NCI-H2081 (cell line): ENCODE data around the gene SLFN11.
"Not testable (repeated sequence)": the region's sequence is repeated elsewhere in the genome, so short reads cannot be mapped to it uniquely, and the experiment has no call there.

Source experiments
- DNase-seq, 2 experiments: peaks; one replicate each; lab custom pipeline; 2025; lab: John Stamatoyannopoulos, UW

SLFN11 gene

GRCh38 chr17:35373534-35373983 lies at the start of gene SLFN11:
SLFN11 (minus strand) TSS chr17:35373621; CDS start chr17:35363807, 9,814 bp downstream.
- peak; percentile 67 to 79 for DNase-seq

GRCh38 chr17:35421069-35421468 lies 47.6 kb upstream of the SLFN11 start:
- DNase-seq, result not testable (repeated sequence)

- DNase-seq, result no peak
Observed at GRCh38 chr17:35416659-35417058, 43.2 kb upstream of the SLFN11 start.

GRCh38 chr17:35414707-35415106 lies 41.3 kb upstream of the SLFN11 start:
- not testable (repeated sequence) for DNase-seq

- no peak for DNase-seq
Observed at GRCh38 chr17:35414247-35414646, 40.8 kb upstream of the SLFN11 start.

GRCh38 chr17:35407531-35407930 lies 34.1 kb upstream of the SLFN11 start:
- DNase-seq, result no peak

GRCh38 chr17:35406568-35406967 lies 33.1 kb upstream of the SLFN11 start:
- DNase-seq, result no peak

- no peak for DNase-seq
Observed at GRCh38 chr17:35404360-35404759, 30.9 kb upstream of the SLFN11 start.

- DNase-seq, result not testable (repeated sequence)
Observed at GRCh38 chr17:35393783-35394182, 20.4 kb upstream of the SLFN11 start.

- no peak for DNase-seq
Observed at GRCh38 chr17:35390663-35391062, 17.2 kb upstream of the SLFN11 start.

- no peak for DNase-seq
Observed at GRCh38 chr17:35390156-35390555, 16.7 kb upstream of the SLFN11 start.

- DNase-seq, result no peak
Observed at GRCh38 chr17:35387496-35387895, 14.1 kb upstream of the SLFN11 start.

GRCh38 chr17:35377706-35378105 lies 4.3 kb upstream of the SLFN11 start:
- DNase-seq, result no peak

- DNase-seq, result no peak
Observed at GRCh38 chr17:35377068-35377467, 3.6 kb upstream of the SLFN11 start.

- DNase-seq, result no peak
Observed at GRCh38 chr17:35376245-35376644, 2.8 kb upstream of the SLFN11 start.

GRCh38 chr17:35374766-35375344 lies 1.4 kb upstream of the SLFN11 start:
- DNase-seq, result no peak

- DNase-seq, result peak in 1 of 2 experiments; percentile 33
Observed at GRCh38 chr17:35373984-35374765, 754 bp upstream of the SLFN11 start.

- DNase-seq, result peak in 1 of 2 experiments; percentile 12
Observed at GRCh38 chr17:35372846-35373533, 431 bp downstream of the SLFN11 start.

GRCh38 chr17:35371934-35372333 lies 1.5 kb downstream of the SLFN11 start:
- no peak for DNase-seq

- DNase-seq, result no peak
Observed at GRCh38 chr17:35368081-35368830, 5.2 kb downstream of the SLFN11 start.

GRCh38 chr17:35361027-35361426 lies 12.4 kb downstream of the SLFN11 start:
- no peak for DNase-seq

- no peak for DNase-seq
Observed at GRCh38 chr17:35359398-35359797, 14.0 kb downstream of the SLFN11 start.
